ENCODE results near the gene KATNAL1.

DNA sequence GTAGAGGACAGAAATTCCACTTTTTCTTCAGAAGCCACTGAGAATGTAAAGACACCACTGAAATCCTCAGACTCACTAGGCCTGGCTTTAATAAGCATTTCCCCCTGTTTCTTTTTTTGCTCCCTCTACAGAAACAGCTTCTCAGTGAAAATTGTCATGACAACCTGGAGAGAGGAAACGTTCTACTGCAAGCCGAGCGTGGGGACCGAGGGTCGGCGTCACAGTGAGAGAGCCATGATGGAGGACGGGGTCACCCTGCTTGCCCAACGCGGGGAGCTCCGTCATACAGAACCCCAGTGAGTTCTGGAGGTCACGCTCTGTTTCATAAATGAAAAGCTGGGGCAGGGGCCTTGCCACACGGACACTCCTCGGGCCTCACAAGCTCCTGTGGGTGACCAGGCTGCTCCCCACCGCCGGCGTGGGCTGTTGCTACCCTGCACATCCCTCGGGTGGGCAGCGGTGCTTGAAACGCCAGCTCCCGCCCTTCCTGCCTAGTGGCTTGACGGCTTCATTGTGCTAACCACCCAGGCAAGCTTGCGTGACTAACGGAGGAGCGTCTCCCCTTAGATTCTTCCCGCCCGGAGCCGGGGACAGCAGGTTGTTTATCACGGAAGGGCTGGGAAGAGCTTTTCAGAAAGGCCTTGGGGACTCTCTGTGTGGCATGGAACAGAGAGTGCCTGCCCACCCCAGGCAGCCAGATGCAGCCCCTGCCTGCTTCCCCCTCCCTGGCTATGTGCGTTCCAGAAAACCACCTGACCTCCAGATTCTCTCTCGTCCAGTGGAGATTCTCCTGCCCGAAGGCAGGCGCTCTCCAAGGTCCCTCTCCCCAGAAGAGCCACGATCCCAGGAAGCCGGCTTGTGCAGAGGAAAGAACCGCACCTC lies 153.6 kb downstream of the KATNAL1 start:
- TF ChIP-seq POLR2A (IDR thresholded peaks at IDR 0.05; ENCODE audit: low read length) (no peak), GATA1 (IDR thresholded peaks at IDR 0.05; ENCODE audit: low read depth, low read length) (no peak)

Data from erythroblast (primary cell).